Keratinocyte (primary cell): Measurements from ENCODE around the gene NFYB. TPM values are rescaled to one million over a fixed set of nuclear protein-coding genes. Genes with fewer than 3 reads are reported as not detected.

Experiments
- DNase-seq: peaks from one replicate; pipeline ENCODE4 v3.0.0-alpha.2; 2011; ENCODE audit warnings: low read depth, missing footprints, low spot score
- FAIRE-seq: peaks from 2 replicates; lab custom pipeline; 2011; peaks lifted over from hg19 to GRCh38; lab: Jason Lieb, UNC
- H2AFZ ChIP-seq: 2 replicates; pipeline ENCODE4 v1.6.0; 2012; ENCODE audit warnings: low read length, control low read depth, inconsistent platforms; ENCODE audit not compliant: control insufficient read depth
- H3K27ac ChIP-seq: 2 replicates; pipeline ENCODE4 v1.5.1; 2011; ENCODE audit warnings: low read length; ENCODE audit not compliant: control insufficient read depth, insufficient read depth
- H3K27me3 ChIP-seq: 3 replicates; pipeline ENCODE4 v1.6.0; 2011; ENCODE audit warnings: low read length; ENCODE audit not compliant: control insufficient read depth, insufficient read depth; ENCODE audit errors: extremely low read depth
- H3K36me3 ChIP-seq, 2 experiments: 2 replicates in 1 of 2; 3 replicates in 1 of 2; pipeline ENCODE4 v1.5.1; 2011; ENCODE audit warnings: low read length in 2 of 2, mild to moderate bottlenecking in 1 of 2; ENCODE audit not compliant: control insufficient read depth in 2 of 2, insufficient read depth in 2 of 2; ENCODE audit errors: extremely low read depth in 1 of 2
- H3K4me1 ChIP-seq: 3 replicates; pipeline ENCODE4 v1.5.1; 2011; ENCODE audit warnings: low read length; ENCODE audit not compliant: control insufficient read depth, insufficient read depth; ENCODE audit errors: extremely low read depth
- H3K4me2 ChIP-seq: 3 replicates; pipeline ENCODE4 v1.6.0; 2011; ENCODE audit warnings: low read depth, low read length; ENCODE audit not compliant: control insufficient read depth, insufficient read depth; ENCODE audit errors: extremely low read depth
- H3K4me3 ChIP-seq, 3 experiments: fragments of 200-600 bp in 1 of 3; sonication (generic) in 1 of 3; 2 replicates in 2 of 3; 3 replicates in 1 of 3; pipeline ENCODE4 v1.5.1; 2011 to 2016; ENCODE audit warnings: low read length in 3 of 3, mild to moderate bottlenecking in 3 of 3, control low read depth in 2 of 3, inconsistent platforms in 1 of 3, low read depth in 1 of 3, mixed read lengths in 1 of 3, mixed run types in 1 of 3, moderate library complexity in 1 of 3; ENCODE audit not compliant: control insufficient read depth in 2 of 3, insufficient read depth in 2 of 3; ENCODE audit errors: extremely low read depth in 1 of 3
- H3K79me2 ChIP-seq: 2 replicates; pipeline ENCODE4 v1.6.0; 2012; ENCODE audit warnings: low read length; ENCODE audit not compliant: control insufficient read depth, insufficient read depth
- H3K9ac ChIP-seq: 3 replicates; pipeline ENCODE4 v1.6.0; 2011; ENCODE audit warnings: low read length; ENCODE audit not compliant: control insufficient read depth, insufficient read depth; ENCODE audit errors: extremely low read depth
- H3K9me1 ChIP-seq: 3 replicates; pipeline ENCODE4 v1.6.0; 2011; ENCODE audit warnings: low read length; ENCODE audit not compliant: control insufficient read depth, insufficient read depth; ENCODE audit errors: extremely low read depth
- H3K9me3 ChIP-seq: 2 replicates; pipeline ENCODE4 v1.5.1; 2012; ENCODE audit warnings: low read depth, low read length; ENCODE audit not compliant: control insufficient read depth
- H4K20me1 ChIP-seq: 3 replicates; pipeline ENCODE4 v1.6.0; 2011; ENCODE audit warnings: low read length; ENCODE audit not compliant: control insufficient read depth, insufficient read depth; ENCODE audit errors: extremely low read depth
- CTCF ChIP-seq, 3 experiments: IDR thresholded peaks in 1 of 3; conservative IDR thresholded peaks in 1 of 3; optimal IDR thresholded peaks in 1 of 3; 2 replicates in 2 of 3; 3 replicates in 1 of 3; pipeline versions ENCODE3 to v1.5.1; 2011; ENCODE audit warnings: low read length in 3 of 3, mild to moderate bottlenecking in 3 of 3, moderate library complexity in 2 of 3, control low read depth in 1 of 3, inconsistent platforms in 1 of 3; ENCODE audit not compliant: insufficient read depth in 2 of 3; ENCODE audit errors: extremely low read depth in 1 of 3
- EZH2 ChIP-seq: IDR thresholded peaks from one replicate; pipeline ENCODE4 v1.6.1; 2012; ENCODE audit warnings: inconsistent platforms, mild to moderate bottlenecking, low read length, moderate library complexity
- dilution Hi-C: fragments of 300-500 bp; cut with MboI; formaldehyde crosslinking; loops from one replicate; pipeline ENCODE4 v1.7.0; 2020; ENCODE audit warnings: low sequenced_read_pairs; ENCODE audit not compliant: extremely low pct_ligation_motif_present
- polyA plus RNA-seq, 5 experiments: library from polyadenylated mRNA; depleted of rRNA in 3 of 5; stranded (reverse) in 3 of 5; stranded (forward) in 1 of 5; unstranded in 1 of 5; fragments of >200 nt; gene quantifications; 1 replicate in 1 of 5; 2 replicates in 3 of 5; 3 replicates in 1 of 5; pipeline versions ENCODE4 v1.2.1 to v1.2.3, GENCODE V29; 2011 to 2012; ENCODE audit warnings: missing spikeins in 2 of 5, low read depth in 1 of 5, low replicate concordance in 1 of 5

NFYB gene
- polyA plus RNA-seq, 1 donor (not counting 4 experiments of a cell fraction or from before 2014, with no cell fraction given): 22.8 TPM

- peaks cover 15% of the 10 kb centered on the region for H3K79me2 ChIP-seq
- H3K36me3 ChIP-seq: peaks cover 5 to 21% of the 10 kb centered on the region in 2 experiments
- H3K9me3 ChIP-seq: no peaks in the 10 kb centered on the region
- no peaks in the 10 kb centered on the region for H3K27me3 ChIP-seq
- no peak overlapping the region for H3K27ac ChIP-seq
- H3K4me2 ChIP-seq: no peak overlapping the region
- dilution Hi-C loops: no loop called here
- no peaks in the 10 kb centered on the region for H4K20me1 ChIP-seq
- no peak overlapping the region for H3K4me3 ChIP-seq
- peaks cover 7% of the 10 kb centered on the region for H3K9me1 ChIP-seq
- no peaks in the 10 kb centered on the region for H3K4me1 ChIP-seq
- no peak overlapping the region for H3K9ac ChIP-seq
- FAIRE-seq (no peak), DNase-seq (no peak)
- TF ChIP-seq CTCF (optimal IDR thresholded peaks at IDR 0.05 in 1 of 3, IDR thresholded peaks at IDR 0.05 in 1 of 3, conservative IDR thresholded peaks at IDR 0.05 in 1 of 3; ENCODE audit: extremely low read depth in 1 of 3, insufficient read depth in 2 of 3, low read length in 3 of 3) (no peak), EZH2 (no peak)
- no peak overlapping the region for H2AFZ ChIP-seq
Observed at GRCh38 chr12:104130760-104131159, 7.2 kb downstream of the NFYB start.

- H3K79me2 ChIP-seq: peaks cover 3% of the 10 kb centered on the region
- no peak overlapping the region for H3K4me3 ChIP-seq
- DNase-seq (no peak), FAIRE-seq (no peak)
- peaks cover 3% of the 10 kb centered on the region for H3K4me1 ChIP-seq
- no peaks in the 10 kb centered on the region for H4K20me1 ChIP-seq
- no peaks in the 10 kb centered on the region for H3K27me3 ChIP-seq
- no peak overlapping the region for H3K27ac ChIP-seq
- H3K4me2 ChIP-seq: no peak overlapping the region
- H2AFZ ChIP-seq: no peak overlapping the region
- no peak overlapping the region for H3K9ac ChIP-seq
- no peak for TF ChIP-seq CTCF (optimal IDR thresholded peaks at IDR 0.05 in 1 of 3, IDR thresholded peaks at IDR 0.05 in 1 of 3, conservative IDR thresholded peaks at IDR 0.05 in 1 of 3; ENCODE audit: extremely low read depth in 1 of 3, insufficient read depth in 2 of 3, low read length in 3 of 3)
- TF ChIP-seq EZH2: no peak
- H3K9me1 ChIP-seq: no peaks in the 10 kb centered on the region
- dilution Hi-C loops: no loop called here
- peaks cover 1 to 6% of the 10 kb centered on the region in 2 experiments for H3K36me3 ChIP-seq
- no peaks in the 10 kb centered on the region for H3K9me3 ChIP-seq
Observed at GRCh38 chr12:104126548-104126947, 11.5 kb downstream of the NFYB start.
